Measurements from ENCODE around the gene COPB1.

Gene COPB1

DNA sequence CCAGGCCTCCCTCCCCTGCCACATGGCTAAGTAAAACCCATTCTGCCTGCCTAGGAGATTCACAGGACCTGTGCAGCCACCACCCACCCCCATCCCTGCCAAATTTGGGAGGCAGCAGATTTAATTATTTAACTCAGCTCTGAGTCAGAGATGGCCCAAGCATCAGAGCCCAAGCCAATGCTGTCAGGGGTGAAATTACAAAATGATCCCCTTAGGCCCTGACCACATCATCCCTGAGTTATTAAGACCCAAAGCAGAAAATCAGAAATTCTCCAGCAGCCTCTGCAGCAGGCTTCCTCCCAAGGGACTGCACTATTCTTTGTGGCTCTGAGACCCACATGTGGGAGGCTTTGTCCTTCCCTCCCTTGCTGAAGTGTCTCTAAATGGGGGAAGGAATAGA lies 87.8 kb downstream of the COPB1 start:
- H3K27me3 ChIP-seq (replicated peaks): no peaks in the 10 kb centered on the region
- H3K27ac ChIP-seq: no peak overlapping the region
- in situ Hi-C loops (cut with HindIII; ENCODE audit: low pct_ligation_motif_present, low sequenced_read_pairs): no loop called here
- H3K4me3 ChIP-seq (ENCODE audit: low read depth, low read length): no peak overlapping the region
- H3K36me3 ChIP-seq (replicated peaks): no peaks in the 10 kb centered on the region
- no peak for DNase-seq
- TF ChIP-seq, protein P1, sequence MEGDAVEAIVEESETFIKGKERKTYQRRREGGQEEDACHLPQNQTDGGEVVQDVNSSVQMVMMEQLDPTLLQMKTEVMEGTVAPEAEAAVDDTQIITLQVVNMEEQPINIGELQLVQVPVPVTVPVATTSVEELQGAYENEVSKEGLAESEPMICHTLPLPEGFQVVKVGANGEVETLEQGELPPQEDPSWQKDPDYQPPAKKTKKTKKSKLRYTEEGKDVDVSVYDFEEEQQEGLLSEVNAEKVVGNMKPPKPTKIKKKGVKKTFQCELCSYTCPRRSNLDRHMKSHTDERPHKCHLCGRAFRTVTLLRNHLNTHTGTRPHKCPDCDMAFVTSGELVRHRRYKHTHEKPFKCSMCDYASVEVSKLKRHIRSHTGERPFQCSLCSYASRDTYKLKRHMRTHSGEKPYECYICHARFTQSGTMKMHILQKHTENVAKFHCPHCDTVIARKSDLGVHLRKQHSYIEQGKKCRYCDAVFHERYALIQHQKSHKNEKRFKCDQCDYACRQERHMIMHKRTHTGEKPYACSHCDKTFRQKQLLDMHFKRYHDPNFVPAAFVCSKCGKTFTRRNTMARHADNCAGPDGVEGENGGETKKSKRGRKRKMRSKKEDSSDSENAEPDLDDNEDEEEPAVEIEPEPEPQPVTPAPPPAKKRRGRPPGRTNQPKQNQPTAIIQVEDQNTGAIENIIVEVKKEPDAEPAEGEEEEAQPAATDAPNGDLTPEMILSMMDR (IDR thresholded peaks at IDR 0.05; ENCODE audit: low read depth, low read length, missing control alignments): no peak

DNA sequence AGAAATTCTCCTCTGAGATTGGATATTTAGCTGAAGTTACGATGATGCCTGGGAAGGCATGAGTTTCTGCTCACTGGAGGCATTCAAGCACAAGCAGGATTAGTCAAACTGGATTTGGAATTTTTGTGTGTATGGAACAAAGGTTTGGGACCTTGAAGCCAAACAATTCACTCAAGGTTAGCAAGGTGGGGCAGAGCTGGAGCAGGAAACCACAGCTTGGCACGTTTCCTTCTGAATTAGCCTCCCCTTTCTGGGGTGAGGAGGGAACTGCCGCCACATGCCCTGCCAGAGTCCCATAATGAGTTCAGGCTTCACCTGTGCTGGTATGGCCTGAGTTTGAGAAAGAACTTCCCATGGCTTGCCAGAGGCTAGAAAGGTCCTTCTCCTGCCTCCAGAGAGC lies 89.7 kb downstream of the COPB1 start:
- no peaks in the 10 kb centered on the region for H3K27me3 ChIP-seq (replicated peaks)
- no peak for DNase-seq
- in situ Hi-C loops (cut with HindIII; ENCODE audit: low pct_ligation_motif_present, low sequenced_read_pairs): no loop called here
- no peak overlapping the region for H3K4me3 ChIP-seq (ENCODE audit: low read depth, low read length)
- TF ChIP-seq, protein P1 (IDR thresholded peaks at IDR 0.05; ENCODE audit: low read depth, low read length, missing control alignments): no peak
- H3K36me3 ChIP-seq (replicated peaks): no peaks in the 10 kb centered on the region
- H3K27ac ChIP-seq: no peak overlapping the region

DNA sequence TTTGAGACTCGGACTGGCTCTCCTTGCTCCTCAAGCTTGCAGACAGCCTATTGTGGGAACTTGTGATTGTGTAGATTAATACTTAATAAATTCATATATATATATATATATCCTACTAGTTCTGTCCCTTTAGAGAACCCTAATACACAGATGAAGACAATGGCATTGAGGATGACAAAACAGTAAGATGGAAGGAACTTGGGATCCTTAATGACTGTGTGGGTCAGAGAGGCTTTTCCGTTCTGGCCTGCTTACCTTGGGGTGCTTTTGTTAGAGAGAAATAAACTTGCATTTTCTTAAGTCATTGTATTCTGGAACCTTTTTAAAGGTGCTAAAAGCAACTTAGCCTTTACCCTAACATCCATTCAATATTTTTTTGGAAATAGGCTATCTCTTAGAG lies 91.0 kb downstream of the COPB1 start:
- no peak overlapping the region for H3K27ac ChIP-seq
- TF ChIP-seq, protein P1 (IDR thresholded peaks at IDR 0.05; ENCODE audit: low read depth, low read length, missing control alignments): no peak
- H3K4me3 ChIP-seq (ENCODE audit: low read depth, low read length): no peak overlapping the region
- DNase-seq: no peak
- in situ Hi-C loops (cut with HindIII; ENCODE audit: low pct_ligation_motif_present, low sequenced_read_pairs): no loop called here
- H3K36me3 ChIP-seq (replicated peaks): no peaks in the 10 kb centered on the region
- no peaks in the 10 kb centered on the region for H3K27me3 ChIP-seq (replicated peaks)
